ENCODE data around the gene RNF212B. TPM values are rescaled to one million over a fixed set of nuclear protein-coding genes. Genes with fewer than 3 reads are reported as not detected.

The RNF212B gene
- total and polyA plus RNA-seq, 2 of the 13 experiments (the other 11 are each of a cell fraction or from before 2014, with no cell fraction given), result 0.05 TPM; not detected in 1

GRCh38 chr14:23237772-23238594, at the start of gene RNF212B (continued):
- TF ChIP-seq NR0B2 (CRISPR knock-in tag; IDR thresholded peaks at IDR 0.05) (no peak), CSRNP1 (CRISPR knock-in tag; IDR thresholded peaks at IDR 0.05) (no peak), FOXK1 (CRISPR knock-in tag; IDR thresholded peaks at IDR 0.05; ENCODE audit: borderline replicate concordance, low read depth) (peak; percentile 86; the same call in 1 of the 2 replicates), ZBTB8A (CRISPR knock-in tag; IDR thresholded peaks at IDR 0.05; ENCODE audit: borderline replicate concordance, low read depth) (no peak), ZNF337 (CRISPR knock-in tag; IDR thresholded peaks at IDR 0.05; ENCODE audit: borderline replicate concordance, low read depth) (0 out of 2 replicates have a peak, but pooled peaks have one; percentile 63), HES4 (CRISPR knock-in tag; IDR thresholded peaks at IDR 0.05; ENCODE audit: borderline replicate concordance) (peak; percentile 67; the same call in 1 of the 2 replicates), MTA3 (CRISPR knock-in tag; IDR thresholded peaks at IDR 0.05) (no peak), ZC3H13 (CRISPR knock-in tag; IDR thresholded peaks at IDR 0.05) (no peak), HNF4A (CRISPR knock-in tag; IDR thresholded peaks at IDR 0.05) (no peak), THAP7 (CRISPR knock-in tag; IDR thresholded peaks at IDR 0.05) (no peak), TBL1XR1 (IDR thresholded peaks at IDR 0.05; ENCODE audit: borderline replicate concordance, low read length, partially characterized antibody) (no peak), ZMYM2 (CRISPR knock-in tag; IDR thresholded peaks at IDR 0.05) (no peak), ZNF343 (CRISPR knock-in tag; IDR thresholded peaks at IDR 0.05) (no peak), IRX3 (CRISPR knock-in tag; IDR thresholded peaks at IDR 0.05; ENCODE audit: borderline replicate concordance, low read depth) (no peak), PLSCR1 (CRISPR knock-in tag; IDR thresholded peaks at IDR 0.05; ENCODE audit: borderline replicate concordance) (no peak), ZNF7 (CRISPR knock-in tag; IDR thresholded peaks at IDR 0.05) (no peak), ZNF33B (CRISPR knock-in tag; IDR thresholded peaks at IDR 0.05) (0 out of 2 replicates have a peak, but pooled peaks have one; percentile 75), ELK4 (CRISPR knock-in tag; IDR thresholded peaks at IDR 0.05; ENCODE audit: borderline replicate concordance) (no peak), GMEB2 (CRISPR knock-in tag; IDR thresholded peaks at IDR 0.05; ENCODE audit: low read depth) (no peak), HNRNPUL1 (IDR thresholded peaks at IDR 0.05; ENCODE audit: low read depth, low read length) (no peak), CBFB (CRISPR knock-in tag; IDR thresholded peaks at IDR 0.05) (no peak), CAMTA2 (CRISPR knock-in tag; IDR thresholded peaks at IDR 0.05; ENCODE audit: borderline replicate concordance) (no peak), ZNF234 (CRISPR knock-in tag; conservative IDR thresholded peaks at IDR 0.05) (no peak)

Measured in HepG2 (cell line).